WERI-Rb-1 (cell line): ENCODE data around the gene LYPD8.

Source experiments
- DNase-seq: peaks from one replicate; pipeline ENCODE4 v3.0.0-alpha.2; 2020
- H3K27ac ChIP-seq: fragments of 250-450 bp; sonication (Bioruptor Pico); 2 replicates; pipeline ENCODE4 v1.5.1; 2020; ENCODE audit warnings: mild to moderate bottlenecking, moderate library complexity
- H3K27me3 ChIP-seq: fragments of 250-450 bp; sonication (Bioruptor Pico); 2 replicates; pipeline ENCODE4 v1.5.1; 2021; ENCODE audit warnings: mild to moderate bottlenecking, low read depth, moderate library complexity; ENCODE audit not compliant: insufficient read depth, severe bottlenecking
- H3K36me3 ChIP-seq: fragments of 250-450 bp; sonication (Bioruptor Pico); 2 replicates; pipeline ENCODE4 v1.5.1; 2020; ENCODE audit warnings: mild to moderate bottlenecking, moderate library complexity
- H3K4me3 ChIP-seq: 2 replicates; pipeline ENCODE4 v1.5.1; 2011; ENCODE audit warnings: low read depth, mild to moderate bottlenecking, control low read depth, low read length
- H3K9me3 ChIP-seq: fragments of 250-450 bp; sonication (Bioruptor Pico); 2 replicates; pipeline ENCODE4 v1.5.1; 2021; ENCODE audit warnings: mild to moderate bottlenecking, moderate library complexity; ENCODE audit not compliant: severe bottlenecking
- TF ChIP-seq, protein P1 (sequence below): IDR thresholded peaks from 2 replicates; pipeline ENCODE4 v1.5.1; 2011; ENCODE audit warnings: low read depth, mild to moderate bottlenecking, control low read depth, inconsistent platforms, low read length

The LYPD8 gene

DNA sequence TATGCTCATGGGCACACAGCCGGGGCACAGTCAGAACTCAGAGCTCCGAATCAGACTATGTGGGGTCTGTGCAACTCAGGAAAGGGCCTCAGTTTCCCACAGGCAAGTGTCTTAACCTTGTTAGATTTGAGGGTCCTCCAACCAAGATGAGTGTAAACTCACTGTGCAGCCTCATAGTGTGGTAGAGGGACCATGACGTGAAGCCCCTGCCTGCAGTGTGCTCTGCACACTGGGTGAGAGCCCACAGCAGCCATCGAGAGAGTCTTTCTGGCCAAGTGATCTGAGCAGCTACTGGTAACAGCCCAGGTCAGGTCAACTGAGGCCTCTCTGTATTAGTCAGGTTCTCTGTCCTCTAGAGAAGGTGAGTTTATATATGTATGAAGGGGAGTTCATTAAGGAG, 592 bp upstream of the LYPD8 start:
- Histone ChIP-seq H3K4me3 (no peak overlapping the region), H3K27me3 (peaks cover 77% of the 10 kb centered on the region), H3K27ac (no peak overlapping the region), H3K9me3 (peaks cover 17% of the 10 kb centered on the region), H3K36me3 (no peaks in the 10 kb centered on the region)
- TF ChIP-seq, protein P1, sequence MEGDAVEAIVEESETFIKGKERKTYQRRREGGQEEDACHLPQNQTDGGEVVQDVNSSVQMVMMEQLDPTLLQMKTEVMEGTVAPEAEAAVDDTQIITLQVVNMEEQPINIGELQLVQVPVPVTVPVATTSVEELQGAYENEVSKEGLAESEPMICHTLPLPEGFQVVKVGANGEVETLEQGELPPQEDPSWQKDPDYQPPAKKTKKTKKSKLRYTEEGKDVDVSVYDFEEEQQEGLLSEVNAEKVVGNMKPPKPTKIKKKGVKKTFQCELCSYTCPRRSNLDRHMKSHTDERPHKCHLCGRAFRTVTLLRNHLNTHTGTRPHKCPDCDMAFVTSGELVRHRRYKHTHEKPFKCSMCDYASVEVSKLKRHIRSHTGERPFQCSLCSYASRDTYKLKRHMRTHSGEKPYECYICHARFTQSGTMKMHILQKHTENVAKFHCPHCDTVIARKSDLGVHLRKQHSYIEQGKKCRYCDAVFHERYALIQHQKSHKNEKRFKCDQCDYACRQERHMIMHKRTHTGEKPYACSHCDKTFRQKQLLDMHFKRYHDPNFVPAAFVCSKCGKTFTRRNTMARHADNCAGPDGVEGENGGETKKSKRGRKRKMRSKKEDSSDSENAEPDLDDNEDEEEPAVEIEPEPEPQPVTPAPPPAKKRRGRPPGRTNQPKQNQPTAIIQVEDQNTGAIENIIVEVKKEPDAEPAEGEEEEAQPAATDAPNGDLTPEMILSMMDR, result no peak
- DNase-seq, result no peak

DNA sequence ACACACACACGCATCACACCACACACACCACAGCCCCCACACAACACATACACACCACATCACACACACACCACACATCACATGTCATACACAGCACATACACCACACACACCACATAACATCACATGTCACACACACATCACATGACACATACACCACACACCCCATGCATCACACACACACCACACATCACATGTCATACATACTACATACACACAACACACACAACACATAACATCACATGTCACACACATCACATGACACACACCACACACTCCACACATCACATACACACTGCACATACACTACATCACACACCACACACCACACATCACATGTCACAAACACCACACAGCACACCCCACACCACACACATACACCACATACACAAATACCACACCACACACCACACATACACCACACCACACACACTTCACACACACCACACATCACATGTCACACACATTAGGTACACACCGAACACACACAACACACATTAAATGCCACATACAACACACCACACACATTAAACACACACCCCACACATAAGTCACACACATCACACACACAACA, 1.8 kb downstream of the LYPD8 start:
- peaks cover 8% of the 10 kb centered on the region for H3K9me3 ChIP-seq
- H3K27me3 ChIP-seq, result peaks cover 78% of the 10 kb centered on the region
- no peak for DNase-seq
- H3K4me3 ChIP-seq, result no peak overlapping the region
- TF ChIP-seq, protein P1, result no peak
- no peak overlapping the region for H3K27ac ChIP-seq
- H3K36me3 ChIP-seq, result no peaks in the 10 kb centered on the region

DNA sequence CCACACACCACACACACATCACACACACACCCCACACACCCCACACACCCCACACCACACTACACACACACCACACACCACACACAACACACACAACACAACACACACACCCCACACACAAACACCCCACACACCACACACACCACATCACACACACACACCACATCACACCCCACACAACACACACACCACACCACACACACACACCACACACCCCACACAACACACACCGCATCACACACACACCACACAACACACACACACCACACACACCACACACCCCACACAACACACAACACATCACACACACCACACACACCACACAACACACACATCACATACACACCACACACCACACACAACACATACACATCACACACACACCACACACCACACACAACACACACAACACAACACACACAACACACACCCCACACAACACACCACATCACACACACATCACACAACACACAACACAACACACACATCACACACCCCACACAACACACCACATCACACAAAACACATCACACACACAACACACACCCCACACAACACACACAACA, 2.4 kb downstream of the LYPD8 start:
- peaks cover 78% of the 10 kb centered on the region for H3K27me3 ChIP-seq

DNA sequence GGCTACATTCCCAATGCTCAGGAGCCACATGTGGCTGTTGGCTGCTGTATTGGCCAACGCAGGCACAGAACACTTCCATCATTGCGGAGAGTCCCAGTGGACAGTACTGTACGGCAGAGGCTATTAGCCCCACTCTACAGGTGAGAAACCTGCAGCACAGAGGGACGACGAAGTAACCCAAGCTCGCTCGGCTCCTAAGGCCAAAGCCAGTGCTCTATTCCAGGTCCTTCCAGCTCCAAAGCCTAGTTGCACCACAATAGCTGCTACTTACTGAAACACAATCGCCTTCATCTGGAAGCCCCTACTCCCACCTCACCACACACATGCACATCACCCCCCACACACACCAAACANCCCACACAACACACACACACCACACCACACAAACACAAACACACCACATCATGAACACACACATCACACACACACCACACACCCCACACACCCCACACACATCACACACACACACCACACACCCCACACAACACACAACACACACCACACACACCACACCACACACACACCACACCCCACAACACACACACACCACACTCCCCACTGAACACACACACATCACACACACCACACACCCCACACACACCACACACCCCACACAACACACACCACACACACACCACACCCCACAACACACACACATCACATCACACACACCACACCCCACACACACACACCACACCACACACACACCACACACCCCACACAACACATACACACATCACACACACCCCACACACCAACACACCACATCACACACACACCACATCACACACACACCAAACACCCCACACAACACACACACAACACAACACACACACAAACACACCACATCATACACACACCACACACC, 3.2 kb downstream of the LYPD8 start:
- Histone ChIP-seq H3K36me3 (no peaks in the 10 kb centered on the region), H3K27me3 (peaks cover 71% of the 10 kb centered on the region), H3K27ac (no peak overlapping the region), H3K4me3 (no peak overlapping the region), H3K9me3 (peaks cover 8% of the 10 kb centered on the region)
- TF ChIP-seq, protein P1, result no peak
- DNase-seq, result no peak

More for the DNA sequence above, 2.4 kb downstream of the LYPD8 start:
- DNase-seq, result no peak
- TF ChIP-seq, protein P1, result no peak
- no peak overlapping the region for H3K27ac ChIP-seq
- H3K36me3 ChIP-seq, result no peaks in the 10 kb centered on the region
- no peak overlapping the region for H3K4me3 ChIP-seq
- H3K9me3 ChIP-seq, result peaks cover 8% of the 10 kb centered on the region

DNA sequence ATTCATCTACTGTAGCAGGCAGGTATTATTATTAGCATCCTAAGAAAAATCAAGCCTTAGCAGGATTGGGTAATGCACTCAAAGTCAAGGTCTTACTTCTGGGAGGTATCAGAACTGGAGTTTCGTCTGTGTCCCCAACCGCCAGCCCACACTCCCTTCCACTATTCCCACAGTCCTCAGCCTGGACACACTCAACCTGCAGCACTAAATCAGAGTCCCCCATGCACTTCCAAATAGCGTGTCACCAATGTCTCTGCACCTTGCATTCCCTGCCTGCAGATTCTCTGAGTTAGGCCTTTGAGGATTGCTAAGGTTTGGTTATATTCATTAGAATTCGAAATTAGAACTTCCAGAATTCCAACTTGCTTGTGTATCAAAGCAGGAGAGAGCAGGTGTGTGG, 3.9 kb downstream of the LYPD8 start:
- Histone ChIP-seq H3K4me3 (no peak overlapping the region), H3K36me3 (no peaks in the 10 kb centered on the region), H3K27me3 (peaks cover 63% of the 10 kb centered on the region), H3K9me3 (peaks cover 8% of the 10 kb centered on the region), H3K27ac (no peak overlapping the region)
- no peak for DNase-seq
- TF ChIP-seq, protein P1, result no peak
